GM19238 (cell line): ENCODE measurements around the gene EPS8L3.
"Not testable (repeated sequence)": the region's sequence is repeated elsewhere in the genome, so short reads cannot be mapped to it uniquely, and the experiment has no call there.

Source experiments
- DNase-seq: peaks from one replicate; pipeline ENCODE4 v3.0.0; 2011; ENCODE audit warnings: low spot score; ENCODE audit not compliant: insufficient read length

EPS8L3 gene

DNA sequence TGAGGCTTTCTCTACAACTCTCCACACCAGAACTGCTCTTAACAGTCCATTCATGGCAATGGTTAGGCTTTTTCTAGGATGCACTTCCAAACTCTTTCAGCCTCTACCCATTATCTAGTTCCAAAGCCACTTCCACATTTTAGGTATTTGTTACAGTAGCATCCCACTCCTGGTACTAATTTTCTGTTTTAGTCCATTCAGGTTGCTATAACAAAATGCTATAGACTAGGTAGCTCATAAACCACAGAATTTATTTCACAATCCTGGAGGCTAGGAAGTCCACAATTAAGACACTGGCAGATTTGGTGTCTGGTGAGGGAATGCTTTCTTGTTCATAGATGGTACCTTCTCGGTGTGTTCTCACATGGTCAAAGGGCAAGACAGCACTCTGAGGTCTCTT, 17.3 kb upstream of the EPS8L3 start:
- no peak for DNase-seq

DNA sequence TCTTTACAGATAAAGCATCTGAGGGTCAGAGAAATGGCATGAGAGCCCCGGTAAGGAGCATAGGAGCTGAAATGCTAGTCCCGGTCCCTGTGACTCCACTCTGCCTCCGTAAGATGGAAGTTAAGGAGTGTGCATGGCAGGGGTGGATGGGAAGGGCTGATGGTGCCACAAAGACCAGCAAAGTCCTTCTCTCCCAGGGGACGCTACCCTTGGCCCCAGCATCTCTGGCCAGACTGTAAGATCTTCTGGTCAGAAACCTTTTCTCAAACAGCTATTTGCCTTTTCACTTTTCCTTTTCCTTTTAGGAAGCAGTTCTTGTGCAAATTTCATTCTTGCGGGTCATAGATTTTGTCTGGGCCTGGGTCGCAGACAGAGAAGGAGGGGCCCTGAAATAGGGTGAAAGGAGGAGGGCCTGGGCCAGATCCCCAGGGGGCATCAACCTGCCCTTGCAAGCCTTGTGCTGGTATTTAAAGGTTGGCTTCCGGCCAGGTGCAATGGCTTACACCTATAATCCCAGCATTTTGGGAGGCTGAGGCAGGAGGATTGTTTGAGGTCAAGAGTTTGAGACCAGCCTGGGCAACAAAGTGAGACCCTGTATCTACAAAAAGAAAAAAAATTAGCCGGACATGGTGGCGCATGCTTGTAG, 14.4 kb upstream of the EPS8L3 start:
- no peak for DNase-seq

DNA sequence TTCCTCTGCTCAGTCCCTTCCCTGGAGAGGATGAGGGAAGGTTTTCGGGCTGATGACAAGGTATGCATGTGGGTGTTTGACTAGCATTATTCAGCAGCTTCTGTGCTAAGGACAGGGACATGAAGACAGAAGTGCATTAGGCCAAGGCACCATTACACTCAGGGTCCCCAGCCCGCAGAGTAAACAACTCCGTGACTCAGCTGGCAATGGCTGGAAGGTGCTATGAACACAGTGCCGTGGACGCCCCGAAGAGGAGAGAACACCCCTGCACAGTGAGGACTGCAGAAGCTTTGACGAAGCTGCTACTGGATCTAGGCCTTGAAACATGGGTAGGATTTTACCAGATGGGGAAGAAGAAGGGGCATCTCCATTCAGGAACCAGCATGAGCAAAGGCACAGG, 13.7 kb upstream of the EPS8L3 start:
- no peak for DNase-seq

DNA sequence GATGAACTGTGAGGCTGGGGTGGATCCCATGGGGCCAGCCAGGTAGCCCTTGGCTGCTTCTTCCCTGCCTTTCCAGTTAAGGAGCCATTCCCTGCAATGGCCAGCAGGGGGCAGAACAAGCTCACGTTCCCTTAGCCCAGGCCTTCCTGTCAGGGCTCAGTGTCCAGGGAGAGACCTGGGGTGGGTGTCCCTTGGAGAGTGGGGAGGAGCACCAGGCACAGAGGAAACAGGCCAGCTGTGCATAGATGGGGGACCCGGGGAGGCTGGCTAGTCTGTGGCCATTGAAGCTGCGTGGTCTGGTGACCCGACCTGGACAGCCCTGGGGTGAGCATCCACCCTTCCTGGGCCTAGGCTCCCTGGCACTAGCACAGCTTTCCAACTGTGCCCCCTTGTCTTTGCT, 13.2 kb upstream of the EPS8L3 start:
- DNase-seq: peak; percentile 75

DNA sequence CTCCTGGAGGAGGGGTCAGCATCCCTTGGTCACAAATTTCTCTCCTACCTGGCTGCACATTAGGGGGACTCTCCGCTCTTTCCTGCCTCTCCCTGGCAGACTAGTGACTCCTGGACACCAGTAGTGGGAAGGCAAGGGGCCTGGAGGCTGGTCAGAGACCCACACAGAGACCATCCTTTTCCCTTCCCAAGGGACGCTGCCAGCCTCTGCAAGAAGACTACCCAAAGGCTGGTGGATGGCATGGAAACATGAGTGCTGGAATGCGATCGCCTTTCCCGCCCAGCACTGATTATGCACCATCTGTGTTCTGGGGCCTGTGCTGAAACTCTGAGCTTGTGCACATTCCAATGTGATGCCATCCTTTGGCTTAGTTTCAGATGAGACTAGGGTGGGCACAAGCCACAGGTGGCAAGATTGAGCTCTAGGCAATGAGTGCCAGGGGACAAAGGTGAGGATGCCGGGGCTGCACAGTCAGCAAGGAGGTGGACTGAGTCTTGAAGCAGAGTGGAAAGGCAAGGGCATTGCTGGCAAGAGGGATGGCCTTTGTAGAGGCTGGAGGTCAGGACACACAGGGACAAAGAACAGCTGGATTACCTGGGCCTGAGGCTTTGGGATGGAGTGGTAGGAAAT, 12.6 kb upstream of the EPS8L3 start:
- no peak for DNase-seq

DNA sequence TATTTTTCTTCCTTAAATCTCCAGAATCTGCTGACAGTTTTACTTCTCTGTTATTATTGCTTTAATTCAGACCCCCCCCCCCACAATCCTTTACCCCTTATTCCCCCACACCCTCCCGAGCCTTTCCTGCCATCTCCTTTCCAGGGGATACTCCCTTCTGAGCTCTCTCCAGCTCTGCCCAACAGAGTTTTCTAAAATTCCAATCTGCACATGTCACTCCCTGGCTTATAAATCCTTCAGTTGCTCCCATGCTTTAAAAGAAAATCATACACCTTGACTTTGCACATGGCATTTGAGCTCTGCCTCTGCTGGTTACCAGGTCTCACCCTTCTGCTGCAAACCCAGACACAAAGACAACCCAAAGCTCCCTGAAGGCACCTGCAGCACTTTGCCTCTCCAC, 11.7 kb upstream of the EPS8L3 start:
- DNase-seq: no peak

DNA sequence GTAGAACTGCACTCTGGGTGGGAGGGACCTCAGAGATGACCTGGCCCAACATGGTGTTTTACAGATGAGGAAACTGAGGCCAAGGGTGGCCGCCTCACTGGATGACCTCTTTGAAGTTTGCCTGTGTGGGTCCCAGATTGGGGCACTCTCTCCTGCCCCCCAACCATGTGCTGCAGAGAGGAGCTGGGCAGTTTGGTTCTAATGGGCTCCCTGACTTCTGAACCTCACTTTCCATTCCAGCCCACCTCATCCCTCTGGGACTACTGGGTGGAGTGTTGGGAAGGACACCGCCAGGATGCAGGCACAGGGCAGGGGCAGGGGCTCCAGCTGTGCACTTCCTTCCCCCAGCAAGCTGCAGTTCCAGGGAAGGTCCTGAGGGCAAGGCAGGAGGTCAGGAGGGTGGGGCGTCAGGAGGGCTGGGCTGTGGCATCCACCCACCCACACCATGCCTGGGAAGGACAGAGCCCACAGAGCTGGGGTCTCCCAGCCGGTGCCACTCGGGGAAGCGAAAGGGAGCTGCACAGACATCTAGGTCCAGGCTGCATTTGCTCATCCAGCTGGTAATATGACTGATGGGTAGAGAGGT, 10.3 kb upstream of the EPS8L3 start:
- no peak for DNase-seq

DNA sequence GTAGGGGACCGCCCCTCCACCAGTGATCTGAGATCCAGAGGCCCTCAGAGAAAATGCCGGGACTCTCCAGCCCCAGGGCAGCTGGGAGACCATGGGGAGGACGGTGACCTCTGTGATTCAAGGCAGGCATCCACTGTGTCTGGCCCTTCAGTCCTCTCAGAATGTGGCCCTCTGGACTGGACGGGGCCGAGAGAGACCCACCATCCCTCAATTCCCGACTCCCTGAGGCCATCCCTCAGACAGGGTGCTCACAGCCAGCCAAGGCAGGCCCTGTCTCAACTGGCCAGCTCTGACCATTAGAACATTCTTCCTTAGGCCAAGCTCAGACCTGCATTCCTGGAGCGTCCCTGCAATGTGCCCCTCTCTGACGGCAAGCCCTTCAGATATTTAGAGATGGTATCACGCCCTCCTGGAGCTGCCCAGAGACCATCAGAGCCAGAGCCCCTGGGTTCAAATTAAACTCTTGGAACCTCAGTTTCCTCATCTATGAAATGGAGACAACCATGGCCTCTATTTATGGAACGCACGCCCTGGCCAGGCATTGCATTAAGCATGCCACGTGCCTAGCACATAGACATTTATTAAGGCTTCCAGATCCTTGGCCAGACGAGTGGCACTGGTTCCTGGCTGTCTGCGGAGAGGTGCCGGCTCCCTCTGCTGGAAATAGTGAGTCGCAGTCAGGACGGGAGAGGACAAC, 9.6 kb upstream of the EPS8L3 start:
- peak; percentile 64 for DNase-seq

DNA sequence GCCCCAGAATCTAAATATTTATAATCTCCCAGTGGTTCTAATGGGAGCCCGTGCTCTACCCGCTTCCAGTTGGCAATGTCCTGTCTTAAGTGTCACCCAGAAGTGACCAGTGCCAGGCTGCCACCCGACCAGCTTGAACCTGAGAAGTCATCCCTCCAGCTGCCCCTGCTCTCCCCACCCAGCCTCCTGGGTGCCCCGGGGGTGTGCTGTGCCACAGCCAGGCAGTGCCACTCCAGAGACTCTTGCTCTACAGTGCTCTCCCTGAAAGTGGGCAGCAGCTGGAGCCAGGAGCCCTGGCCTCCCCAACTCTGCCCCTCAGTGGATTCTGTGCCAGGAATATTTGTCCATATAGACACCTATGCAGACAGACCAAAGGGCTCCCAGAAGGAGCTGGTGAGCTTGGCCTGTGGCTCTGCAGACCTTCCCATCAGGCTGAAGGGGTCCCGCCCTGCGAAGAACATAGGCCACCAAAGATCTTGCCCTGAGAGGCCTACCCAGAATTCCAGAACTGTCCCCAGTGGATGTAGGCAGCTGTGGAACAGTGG, 9.0 kb upstream of the EPS8L3 start:
- no peak for DNase-seq

DNA sequence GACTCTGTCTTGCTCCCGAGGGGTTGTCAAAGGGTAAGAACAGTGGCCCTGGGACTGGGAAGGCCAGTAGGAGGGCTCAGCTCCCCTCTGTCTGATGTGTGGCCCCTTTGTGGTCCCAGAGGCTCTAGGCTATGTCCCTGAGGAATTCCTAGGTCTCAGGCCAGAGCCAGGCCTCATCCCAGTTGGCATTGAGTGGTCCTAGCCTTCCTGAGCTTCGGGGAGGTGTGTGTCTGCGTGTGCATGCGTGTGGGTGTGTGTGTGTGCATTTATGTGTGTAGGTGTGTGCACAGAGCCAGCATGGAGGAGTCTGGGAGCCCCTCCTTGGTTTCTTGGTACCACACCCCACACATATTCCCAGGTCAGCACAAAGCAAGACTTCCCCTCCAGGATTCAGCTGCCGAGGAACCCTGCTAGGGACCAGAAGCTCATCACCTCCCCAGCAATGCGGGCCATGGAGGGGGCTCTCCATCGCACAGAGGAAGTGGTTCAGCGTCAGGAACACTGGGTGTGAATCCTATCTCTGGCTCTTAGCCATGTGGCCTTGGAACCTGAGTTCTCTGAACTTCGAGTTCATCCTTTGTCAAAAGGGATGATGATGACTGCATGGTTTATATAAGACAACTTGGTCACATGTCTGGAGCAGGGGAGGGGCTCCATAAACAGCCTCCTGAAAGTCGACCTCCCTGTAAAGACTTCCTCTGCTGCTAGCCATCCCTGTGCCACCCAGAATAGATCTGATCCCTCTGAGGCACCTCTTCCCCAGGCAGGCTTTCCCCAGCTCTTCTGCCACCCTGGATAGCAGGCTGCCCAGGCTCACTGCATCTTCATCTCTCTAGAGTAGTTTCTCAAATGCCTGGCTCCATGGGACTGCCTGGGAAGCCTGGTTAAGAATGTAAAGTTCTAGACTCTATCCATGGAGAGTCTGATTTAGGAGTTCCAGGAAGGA, 8.3 kb upstream of the EPS8L3 start:
- DNase-seq: no peak

DNA sequence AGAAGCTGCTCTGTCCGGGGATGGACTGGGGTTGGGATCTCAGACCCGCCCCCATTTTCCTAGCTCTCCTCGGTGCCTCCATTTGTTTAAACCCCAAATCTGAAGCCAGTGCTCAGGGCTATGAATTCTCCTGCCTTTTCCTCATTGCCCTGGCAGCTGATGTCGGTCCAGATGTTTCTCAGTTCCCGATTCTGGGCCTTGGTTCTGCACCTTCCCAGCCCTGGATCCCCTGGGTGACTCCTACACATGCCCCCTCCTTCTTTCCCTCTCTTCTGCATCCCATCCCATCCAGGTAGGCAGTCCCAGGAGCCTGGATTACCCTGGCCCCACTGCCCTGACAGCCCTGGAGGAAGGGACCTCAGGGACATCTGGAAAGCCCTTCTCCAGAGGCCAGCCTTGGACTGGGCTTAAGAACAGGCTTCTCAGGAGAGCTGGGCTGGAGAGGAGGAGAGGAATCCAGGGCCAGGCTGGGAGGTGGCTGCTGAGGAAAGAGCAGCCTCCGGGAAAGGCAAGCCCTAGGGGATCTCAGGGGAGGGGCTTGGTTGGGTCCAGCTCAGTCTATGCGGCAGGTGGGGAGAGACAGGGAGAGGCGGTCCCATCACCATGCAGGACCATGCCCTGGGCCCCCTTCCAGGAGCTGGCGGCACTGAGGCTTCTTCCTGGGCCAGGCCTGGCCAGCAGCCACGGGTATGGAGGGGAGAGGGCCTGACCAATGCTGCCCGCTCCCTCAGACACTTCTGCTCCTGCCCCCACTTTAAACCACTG, 6.8 kb upstream of the EPS8L3 start:
- no peak for DNase-seq

DNA sequence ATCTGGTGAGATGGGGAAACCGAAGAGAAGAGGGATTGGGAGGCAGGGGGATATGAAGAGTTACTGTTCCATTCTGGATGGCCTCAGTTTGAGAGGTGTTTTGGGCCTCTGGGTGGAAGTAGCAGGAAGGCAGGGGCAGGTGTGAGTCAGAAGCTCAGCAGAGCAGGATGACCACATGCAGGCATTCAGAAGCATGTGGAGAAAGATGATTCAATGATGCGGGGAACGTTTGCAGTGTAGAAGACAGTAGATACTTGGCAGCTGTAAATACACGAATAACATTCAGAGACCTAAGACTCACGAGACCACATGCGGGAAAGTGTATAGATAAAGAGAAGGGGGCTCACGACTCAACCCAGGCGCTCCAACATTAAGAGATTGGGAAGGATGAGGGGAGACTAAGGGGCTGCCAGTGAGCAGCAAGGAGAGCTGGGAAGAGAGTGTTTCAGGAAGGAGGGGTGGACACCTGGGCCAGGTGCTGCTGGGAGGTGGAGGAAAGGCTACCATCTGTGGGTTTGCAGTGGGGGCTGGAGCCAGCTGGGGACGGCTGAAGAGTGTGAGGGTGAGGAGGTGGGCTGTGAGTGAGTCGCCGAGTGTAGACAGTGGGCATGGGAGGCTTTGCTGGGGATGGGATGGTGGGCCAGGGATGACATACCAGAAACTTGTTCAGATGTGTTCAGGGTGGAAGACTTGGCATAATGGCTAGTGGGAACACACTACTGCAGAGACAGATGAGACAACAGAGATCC, 5.8 kb upstream of the EPS8L3 start:
- no peak for DNase-seq

DNA sequence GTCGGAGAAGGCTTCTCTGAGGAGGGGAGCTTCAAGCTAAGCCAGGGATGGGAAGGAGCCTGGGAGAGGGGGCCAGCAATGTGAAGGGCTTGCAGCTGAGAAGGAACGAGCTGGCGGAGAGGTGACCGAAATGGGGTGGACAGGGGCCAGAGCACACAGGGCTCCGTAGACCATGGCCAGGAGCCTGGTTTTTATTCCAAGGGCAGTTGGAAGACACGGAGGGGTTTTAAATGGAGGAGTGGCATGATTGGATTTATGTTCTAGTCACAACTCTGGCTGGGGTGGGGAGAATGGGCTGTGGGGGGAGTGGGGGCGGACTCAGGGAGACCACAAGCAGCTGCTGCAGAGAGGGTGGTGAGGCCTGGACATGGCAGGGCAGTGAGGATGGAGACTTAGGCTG, 5.1 kb upstream of the EPS8L3 start:
- DNase-seq: no peak

DNA sequence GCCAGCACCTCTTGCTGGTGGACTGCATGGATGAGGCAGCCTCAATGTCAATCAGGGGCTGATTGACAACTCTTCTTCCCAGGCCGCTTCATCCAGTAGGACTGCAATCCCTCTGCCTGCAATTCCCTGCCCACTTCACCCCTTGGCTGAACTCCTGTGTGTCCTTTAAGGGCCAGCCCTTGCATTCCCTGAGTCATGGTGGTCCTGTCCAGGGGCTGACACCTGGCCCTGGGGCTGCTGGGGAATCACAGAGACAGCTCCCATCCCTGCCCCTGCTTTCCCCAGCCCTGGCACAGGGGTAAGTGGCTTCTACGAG, 4.6 kb upstream of the EPS8L3 start:
- no peak for DNase-seq

DNA sequence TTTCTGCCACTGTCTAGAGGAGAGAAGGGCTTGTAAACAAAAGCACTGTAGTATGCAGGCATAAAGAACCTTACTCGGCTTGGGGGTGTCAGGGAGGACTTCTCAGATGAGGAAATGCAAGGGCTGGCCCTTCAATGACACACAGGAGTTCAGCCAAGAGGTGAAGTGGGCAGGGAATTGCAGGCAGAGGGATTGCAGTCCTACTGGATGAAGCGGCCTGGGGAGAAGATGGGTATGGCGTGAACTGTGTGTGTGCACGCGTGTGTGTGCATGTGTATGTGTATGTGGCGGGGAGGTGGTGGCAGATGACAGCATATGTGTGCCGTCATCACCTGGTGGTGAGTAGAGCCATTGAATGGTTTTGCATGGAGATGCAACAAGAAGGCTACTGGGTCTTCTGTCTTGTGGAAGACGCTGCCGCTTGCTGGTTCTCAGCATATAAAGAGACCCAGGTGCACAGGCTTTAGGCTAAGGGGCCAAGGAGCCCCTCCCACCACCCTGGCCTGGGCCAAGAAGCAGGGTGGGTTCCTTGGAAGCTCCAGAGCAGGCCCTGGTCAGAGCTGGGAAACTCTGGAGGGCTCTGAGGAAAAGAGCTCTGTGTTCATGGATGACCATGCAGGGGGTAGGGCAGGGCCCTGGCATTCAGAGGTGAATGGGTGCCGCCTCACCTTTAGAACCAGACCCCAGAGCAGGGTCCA, 4.1 kb upstream of the EPS8L3 start:
- no peak for DNase-seq

DNA sequence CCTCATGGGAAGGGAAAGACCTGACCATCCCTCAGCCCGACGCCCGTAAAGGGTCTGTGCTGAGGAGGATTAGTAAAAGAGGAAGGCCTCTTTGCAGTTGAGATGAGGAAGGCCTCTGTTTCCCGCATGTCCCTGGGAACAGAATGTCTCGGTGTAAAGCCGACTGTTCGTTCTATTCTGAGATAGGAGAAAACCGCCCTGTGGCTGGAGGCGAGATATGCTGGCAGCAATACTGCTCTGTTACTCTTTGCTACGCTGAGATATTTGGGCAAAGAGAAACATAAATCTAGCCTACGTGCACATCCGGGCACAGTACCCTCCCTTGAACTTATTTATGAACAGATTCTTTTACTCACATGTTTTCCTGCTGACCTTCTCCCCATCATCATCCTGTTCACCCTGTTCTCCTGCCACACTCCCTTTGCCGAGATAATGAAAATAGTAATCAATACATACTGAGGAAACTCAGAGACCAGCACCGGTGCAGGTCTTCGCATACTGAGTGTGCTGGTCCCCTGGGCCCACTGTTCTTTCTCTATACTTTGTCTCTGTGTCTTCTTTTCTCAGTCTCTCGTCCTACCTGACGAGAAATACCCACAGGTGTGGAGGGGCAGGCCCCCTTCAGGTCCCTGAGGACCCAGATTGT, 3.4 kb upstream of the EPS8L3 start:
- DNase-seq: not testable (repeated sequence)

DNA sequence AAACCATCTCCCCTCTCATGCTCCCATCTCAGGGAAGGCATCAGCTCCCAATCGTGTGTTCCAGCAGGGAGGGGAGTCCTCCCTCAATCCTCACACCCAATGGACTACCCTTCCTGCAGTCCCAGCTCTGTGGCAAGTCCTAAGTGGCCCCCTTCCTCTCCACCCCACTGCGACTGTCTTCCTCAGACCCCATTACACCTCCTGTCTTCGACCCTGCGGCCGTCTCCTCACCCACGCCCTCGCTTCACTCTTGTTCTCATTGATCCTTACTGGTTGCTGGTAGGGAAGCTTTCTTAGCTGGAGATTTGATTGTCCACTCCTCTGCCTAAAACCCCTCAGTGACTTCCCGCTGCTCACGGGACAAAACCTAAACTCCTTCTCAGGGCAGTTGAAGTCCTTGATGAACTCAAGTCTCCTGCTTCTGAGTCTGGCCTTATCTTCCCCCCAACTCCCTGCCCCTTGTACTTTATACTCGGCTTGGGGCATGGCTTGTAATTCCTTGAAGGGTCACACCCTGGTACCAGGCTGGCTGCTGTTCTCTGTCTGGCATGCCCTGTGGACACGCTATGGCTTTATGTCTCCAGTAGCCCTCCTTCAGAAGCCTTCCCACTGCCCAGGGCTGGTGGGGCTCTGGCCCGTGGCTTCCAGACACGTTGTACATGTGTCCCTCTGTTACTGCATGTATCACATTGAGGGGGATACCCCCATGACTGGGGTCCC, 2.3 kb upstream of the EPS8L3 start:
- DNase-seq: no peak

DNA sequence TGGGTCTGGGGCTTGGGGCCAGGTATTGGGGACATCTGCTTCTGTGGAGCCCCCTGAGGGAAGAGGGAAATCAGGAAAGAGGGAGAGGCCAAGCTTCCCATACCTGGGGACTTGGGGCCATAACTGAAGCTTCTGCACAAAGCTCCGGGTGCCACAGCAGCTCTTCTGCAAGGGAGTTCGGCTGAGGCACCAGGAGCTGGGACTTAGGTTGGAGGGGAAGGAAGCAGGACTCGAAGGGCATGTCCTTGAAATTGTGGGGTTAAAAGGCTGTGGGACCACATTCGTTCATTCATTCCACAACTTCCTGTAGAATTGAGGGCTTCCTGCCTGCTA, 1.7 kb upstream of the EPS8L3 start:
- DNase-seq: no peak
